Trophoblast cell (in vitro differentiated cells and primary cell): Measurements from ENCODE around the gene CORO2B.

Source experiments
- DNase-seq, 2 donors: peaks; one replicate each; pipeline ENCODE4 v3.0.0-alpha.2; 2016
- H2AFZ ChIP-seq: 2 replicates; pipeline ENCODE4 v1.6.1; 2013; ENCODE audit warnings: low read length, moderate library complexity, mild to moderate bottlenecking; ENCODE audit not compliant: insufficient read depth, poor library complexity
- H2AK5ac ChIP-seq: 2 replicates; pipeline ENCODE4 v1.6.1; 2013; ENCODE audit warnings: mild to moderate bottlenecking, low read length
- H2BK120ac ChIP-seq: 2 replicates; pipeline ENCODE4 v1.6.1; 2013; ENCODE audit warnings: low read length, mild to moderate bottlenecking, moderate library complexity; ENCODE audit not compliant: insufficient read depth, poor library complexity
- H2BK12ac ChIP-seq: 2 replicates; pipeline ENCODE4 v1.6.1; 2013; ENCODE audit warnings: mild to moderate bottlenecking, low read length, moderate library complexity
- H2BK5ac ChIP-seq: 2 replicates; pipeline ENCODE4 v1.6.1; 2013; ENCODE audit warnings: low read length, low read depth, moderate library complexity, mild to moderate bottlenecking; ENCODE audit not compliant: poor library complexity
- H3K14ac ChIP-seq: 2 replicates; pipeline ENCODE4 v1.6.1; 2013; ENCODE audit warnings: mild to moderate bottlenecking, low read length
- H3K18ac ChIP-seq: 2 replicates; pipeline ENCODE4 v1.6.1; 2013; ENCODE audit warnings: mild to moderate bottlenecking, low read length
- H3K23ac ChIP-seq: 2 replicates; pipeline ENCODE4 v1.6.1; 2013; ENCODE audit warnings: low read length
- H3K27ac ChIP-seq: 2 replicates; pipeline ENCODE4 v1.5.1; 2013; ENCODE audit warnings: low read depth, mild to moderate bottlenecking, inconsistent platforms, low read length, moderate library complexity
- H3K27me3 ChIP-seq: 2 replicates; pipeline ENCODE4 v1.6.1; 2013; ENCODE audit warnings: inconsistent platforms, mild to moderate bottlenecking, low read length, moderate library complexity; ENCODE audit not compliant: insufficient read depth
- H3K36me3 ChIP-seq, 2 experiments: 1 replicate in 1 of 2; 2 replicates in 1 of 2; pipeline ENCODE4 v1.6.1; 2013; ENCODE audit warnings: low read length in 2 of 2, mild to moderate bottlenecking in 2 of 2, moderate library complexity in 1 of 2; ENCODE audit not compliant: insufficient read depth in 2 of 2, control insufficient read depth in 1 of 2
- H3K4ac ChIP-seq: 2 replicates; pipeline ENCODE4 v1.6.1; 2013; ENCODE audit warnings: low read depth, mild to moderate bottlenecking, low read length, moderate library complexity
- H3K4me1 ChIP-seq, 2 experiments: 1 replicate in 1 of 2; 2 replicates in 1 of 2; pipeline ENCODE4 v1.6.1; 2013; ENCODE audit warnings: low read length in 2 of 2, mild to moderate bottlenecking in 2 of 2, moderate library complexity in 1 of 2; ENCODE audit not compliant: insufficient read depth in 2 of 2, control insufficient read depth in 1 of 2
- H3K4me2 ChIP-seq: 2 replicates; pipeline ENCODE4 v1.6.1; 2013; ENCODE audit warnings: inconsistent platforms, mild to moderate bottlenecking, low read length, moderate library complexity
- H3K4me3 ChIP-seq: 2 replicates; pipeline ENCODE4 v1.5.1; 2013; ENCODE audit warnings: mild to moderate bottlenecking, low read depth, low read length, inconsistent platforms
- H3K79me1 ChIP-seq: one replicate; pipeline ENCODE4 v1.6.1; 2013; ENCODE audit warnings: low read length
- H3K79me2 ChIP-seq: 2 replicates; pipeline ENCODE4 v1.6.1; 2013; ENCODE audit warnings: low read length, mild to moderate bottlenecking; ENCODE audit not compliant: control insufficient read depth, insufficient read depth, poor library complexity
- H3K9ac ChIP-seq: 2 replicates; pipeline ENCODE4 v1.6.1; 2013; ENCODE audit warnings: mild to moderate bottlenecking, low read length
- H3K9me3 ChIP-seq: 2 replicates; pipeline ENCODE4 v1.6.1; 2013; ENCODE audit warnings: low read depth, mild to moderate bottlenecking, control low read depth, inconsistent platforms, low read length; ENCODE audit not compliant: insufficient read depth
- H4K12ac ChIP-seq: 2 replicates; pipeline ENCODE4 v1.6.1; 2013; ENCODE audit warnings: low read depth, mild to moderate bottlenecking, low read length, moderate library complexity
- H4K8ac ChIP-seq: 2 replicates; pipeline ENCODE4 v1.6.1; 2013; ENCODE audit warnings: low read depth, mild to moderate bottlenecking, low read length, moderate library complexity
- H4K91ac ChIP-seq: one replicate; pipeline ENCODE4 v1.6.1; 2013; ENCODE audit warnings: low read depth, mild to moderate bottlenecking, low read length, moderate library complexity
- WGBS: extraction: QIAGEN DNeasy Blood & Tissue Kit; methylation state at CpG from one replicate; pipeline ENCODE4 v1.1.7; 2013; ENCODE audit warnings: missing lambda C conversion rate; ENCODE audit not compliant: insufficient read length, insufficient coverage; ENCODE audit errors: extremely low coverage; 5-methylcytosine and 5-hydroxymethylcytosine counted together

CORO2B gene

DNA sequence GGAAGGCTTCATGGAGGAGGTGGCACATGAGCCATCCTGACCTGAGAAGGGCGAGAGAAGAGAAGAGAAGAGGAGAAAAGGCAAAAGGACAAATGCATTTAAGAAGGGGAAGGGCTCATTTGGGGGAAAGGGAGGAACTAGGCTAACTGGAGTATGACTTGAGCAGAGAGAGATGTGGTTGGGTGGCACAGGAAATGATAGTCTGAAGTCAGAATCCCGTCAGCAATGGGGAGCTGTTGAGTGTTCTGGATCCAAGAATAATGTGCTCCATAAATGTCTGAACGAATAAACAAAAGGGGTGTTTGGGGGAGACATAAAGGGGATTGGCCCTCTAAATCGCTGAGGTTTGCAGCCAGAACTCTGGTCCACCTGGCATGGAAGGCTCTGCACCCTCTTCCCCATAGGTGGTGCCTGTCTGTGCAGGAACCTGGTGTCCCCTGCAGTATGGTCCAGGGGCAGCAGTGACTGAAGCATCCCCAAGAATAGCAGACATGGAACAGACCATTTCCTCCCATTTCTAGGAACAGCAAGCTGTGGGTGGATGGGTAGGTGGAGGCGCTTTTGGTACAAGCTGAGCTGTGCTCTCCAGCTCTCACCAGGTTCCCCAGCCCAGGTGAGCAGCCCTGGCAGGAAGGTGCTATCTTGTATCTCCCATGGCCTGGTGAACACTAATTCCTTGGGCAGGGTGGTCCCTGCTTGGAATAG, 15.2 kb downstream of the CORO2B start:
- Histone ChIP-seq H3K27ac (no peak overlapping the region), H3K4me3 (no peak overlapping the region), H3K79me2 (no peaks in the 10 kb centered on the region), H2BK120ac (no peak overlapping the region), H4K91ac (no peak overlapping the region), H3K9me3 (no peaks in the 10 kb centered on the region), H3K18ac (no peak overlapping the region), H3K27me3 (no peaks in the 10 kb centered on the region), H2BK5ac (no peak overlapping the region), H3K4me1 (no peaks in the 10 kb centered on the region), H3K4ac (no peak overlapping the region), H4K8ac (no peak overlapping the region), H2AK5ac (no peak overlapping the region), H3K23ac (no peak overlapping the region), H4K12ac (no peak overlapping the region), H2AFZ (no peak overlapping the region), H3K14ac (no peak overlapping the region), H3K4me2 (no peak overlapping the region), H3K36me3 (no peaks in the 10 kb centered on the region), H3K9ac (no peak overlapping the region), H2BK12ac (no peak overlapping the region), H3K79me1 (no peaks in the 10 kb centered on the region)
- no CpG with 5 or more reads among the region's 5 CpGs for whole genome bisulfite sequencing
- DNase-seq: no peak

DNA sequence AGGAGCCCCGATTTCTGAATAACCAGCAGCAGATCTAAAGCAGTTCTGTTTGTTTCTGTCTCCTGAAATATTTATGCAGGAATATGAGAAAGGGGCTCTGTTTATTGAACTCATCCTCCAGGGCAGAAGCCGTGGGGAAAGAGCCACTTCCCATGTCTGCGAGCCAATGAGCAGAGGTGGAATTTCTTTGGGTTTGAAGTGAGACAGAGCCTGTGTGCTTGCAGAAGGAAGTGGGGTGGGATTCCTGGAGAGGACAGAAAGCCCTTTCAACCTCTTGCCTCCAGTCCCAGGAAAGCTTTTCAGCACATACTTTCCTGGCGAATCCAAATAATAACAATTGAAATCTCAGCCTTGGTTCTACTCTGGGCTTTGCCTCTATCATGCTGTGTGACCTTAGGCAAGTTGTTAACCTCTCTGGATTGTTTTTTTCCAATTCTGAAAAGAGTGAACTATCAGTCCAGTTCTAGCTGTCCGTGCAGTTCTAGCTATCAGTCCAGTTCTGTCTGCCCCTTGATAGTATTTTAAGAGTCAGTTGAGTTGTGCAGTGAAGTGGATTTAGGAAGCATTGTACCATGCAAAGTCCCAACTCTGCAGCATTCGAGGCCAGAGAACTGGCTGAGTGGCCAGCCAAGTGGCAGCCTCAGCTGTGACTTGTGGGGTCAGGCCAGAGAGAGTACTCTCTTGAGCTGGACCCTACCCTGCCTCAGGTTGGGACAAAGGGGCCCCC, 15.9 kb downstream of the CORO2B start:
- H3K4ac ChIP-seq: no peak overlapping the region
- no peak overlapping the region for H4K8ac ChIP-seq
- no peak overlapping the region for H3K14ac ChIP-seq
- H4K91ac ChIP-seq: no peak overlapping the region
- no peaks in the 10 kb centered on the region for H3K9me3 ChIP-seq
- H3K27me3 ChIP-seq: no peaks in the 10 kb centered on the region
- H3K4me3 ChIP-seq: no peak overlapping the region
- H3K79me2 ChIP-seq: no peaks in the 10 kb centered on the region
- H3K4me1 ChIP-seq: no peaks in the 10 kb centered on the region
- no peak overlapping the region for H2BK120ac ChIP-seq
- H3K9ac ChIP-seq: no peak overlapping the region
- no peak overlapping the region for H3K4me2 ChIP-seq
- no peak overlapping the region for H2BK5ac ChIP-seq
- H3K79me1 ChIP-seq: no peaks in the 10 kb centered on the region
- H2BK12ac ChIP-seq: no peak overlapping the region
- H3K27ac ChIP-seq: no peak overlapping the region
- H2AK5ac ChIP-seq: no peak overlapping the region
- no peak overlapping the region for H2AFZ ChIP-seq
- H3K23ac ChIP-seq: no peak overlapping the region
- no CpG with 5 or more reads among the region's 6 CpGs for WGBS
- no peak overlapping the region for H4K12ac ChIP-seq
- H3K18ac ChIP-seq: no peak overlapping the region
- no peak for DNase-seq
- no peaks in the 10 kb centered on the region for H3K36me3 ChIP-seq

DNA sequence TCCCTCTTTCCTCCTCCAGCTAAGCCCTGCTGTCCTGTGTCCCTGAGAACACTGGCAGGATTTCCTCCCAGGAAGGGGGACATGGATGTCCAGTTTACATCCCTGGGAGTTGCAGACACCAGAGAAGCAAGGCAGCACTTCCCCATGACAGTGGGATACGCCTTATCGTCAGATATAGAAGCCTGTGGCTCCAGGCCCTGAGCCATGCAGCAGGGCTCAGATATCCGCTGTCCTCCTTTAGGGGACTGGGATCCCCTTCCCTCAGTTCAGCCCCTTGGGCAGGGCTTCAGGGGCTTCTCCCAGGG, 16.4 kb downstream of the CORO2B start:
- Histone ChIP-seq H3K9me3 (no peaks in the 10 kb centered on the region), H2AK5ac (no peak overlapping the region), H4K12ac (no peak overlapping the region), H3K27ac (no peak overlapping the region), H4K8ac (no peak overlapping the region), H2BK12ac (no peak overlapping the region), H3K79me2 (no peaks in the 10 kb centered on the region), H2BK5ac (no peak overlapping the region), H3K4ac (no peak overlapping the region), H3K36me3 (no peaks in the 10 kb centered on the region), H2BK120ac (no peak overlapping the region), H3K79me1 (no peaks in the 10 kb centered on the region), H3K4me3 (no peak overlapping the region), H3K4me1 (no peaks in the 10 kb centered on the region), H3K14ac (no peak overlapping the region), H3K9ac (no peak overlapping the region), H4K91ac (no peak overlapping the region), H2AFZ (no peak overlapping the region), H3K4me2 (no peak overlapping the region), H3K18ac (no peak overlapping the region), H3K23ac (no peak overlapping the region), H3K27me3 (no peaks in the 10 kb centered on the region)
- no CpG with 5 or more reads among the region's 3 CpGs for WGBS
- DNase-seq: no peak

DNA sequence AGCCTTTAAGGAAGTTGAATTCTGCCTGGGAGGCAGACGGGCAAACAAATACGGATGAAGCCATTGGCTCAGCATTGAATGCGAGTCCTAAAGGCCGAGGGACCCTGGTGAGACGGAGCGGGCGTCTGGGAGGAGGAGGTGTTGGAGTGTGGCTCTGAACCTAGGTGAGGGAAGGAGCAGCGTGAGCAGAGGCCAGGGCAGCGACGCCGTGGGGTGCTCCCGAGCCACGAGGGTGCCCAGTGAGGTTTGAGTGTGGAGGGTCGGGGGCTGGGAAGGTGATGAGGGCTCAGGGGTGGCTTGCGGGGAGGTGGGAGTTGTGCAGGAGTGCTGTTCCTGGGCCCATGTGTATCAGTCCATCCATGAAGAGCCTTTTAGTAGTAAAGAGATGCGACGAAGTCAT, 17.0 kb downstream of the CORO2B start:
- Histone ChIP-seq H3K36me3 (no peaks in the 10 kb centered on the region), H3K18ac (no peak overlapping the region), H2BK5ac (no peak overlapping the region), H2BK120ac (no peak overlapping the region), H3K79me1 (no peaks in the 10 kb centered on the region), H3K23ac (no peak overlapping the region), H3K4me1 (no peaks in the 10 kb centered on the region), H3K14ac (no peak overlapping the region), H4K91ac (no peak overlapping the region), H3K27me3 (no peaks in the 10 kb centered on the region), H3K4me2 (no peak overlapping the region), H3K9me3 (no peaks in the 10 kb centered on the region), H3K4ac (no peak overlapping the region), H4K8ac (no peak overlapping the region), H3K9ac (no peak overlapping the region), H2BK12ac (no peak overlapping the region), H3K4me3 (no peak overlapping the region), H3K27ac (no peak overlapping the region), H2AFZ (no peak overlapping the region), H2AK5ac (no peak overlapping the region), H4K12ac (no peak overlapping the region), H3K79me2 (no peaks in the 10 kb centered on the region)
- no peak for DNase-seq
- WGBS: no CpG with 5 or more reads among the region's 17 CpGs
